Sigmoid colon (tissue), 7 donors: ENCODE results near the gene OXSM. TPM values are rescaled to one million over a fixed set of nuclear protein-coding genes. Genes with fewer than 3 reads are reported as not detected.
A peak's percentile ranks its signal among the peaks of the same experiment; 100 is the strongest.

ENCODE experiments used
- DNase-seq: peaks from one replicate; pipeline ENCODE4 v3.0.0-alpha.2; 2019
- H3K27ac ChIP-seq, 4 donors: fragments of 200-600 bp; sonication (generic); one replicate each; pipeline ENCODE4 v1.5.1; 2016 to 2019; ENCODE audit warnings: mild to moderate bottlenecking in 1 of 4
- H3K27me3 ChIP-seq, 3 donors: fragments of 200-600 bp; sonication (generic); one replicate each; pipeline ENCODE4 v1.5.1; 2019; ENCODE audit warnings: mild to moderate bottlenecking in 1 of 3
- H3K36me3 ChIP-seq, 4 donors: fragments of 200-600 bp; sonication (generic); one replicate each; pipeline ENCODE4 v1.5.1; 2016 to 2019
- H3K4me1 ChIP-seq, 4 donors: fragments of 200-600 bp; sonication (generic); one replicate each; pipeline ENCODE4 v1.5.1; 2017 to 2019
- H3K4me3 ChIP-seq, 4 donors: fragments of 200-600 bp; sonication (generic); one replicate each; pipeline ENCODE4 v1.5.1; 2017 to 2019; ENCODE audit warnings: mild to moderate bottlenecking in 2 of 4, moderate library complexity in 1 of 4
- H3K9me3 ChIP-seq, 4 donors: fragments of 200-600 bp in 3 of 4; sonication (generic) in 3 of 4; one replicate each; pipeline versions ENCODE4 v1.5.1 to v1.6.1; 2013 to 2019
- CTCF ChIP-seq, 4 experiments: fragments of 450-650 bp in 3 of 4; fragments of 200-600 bp in 1 of 4; IDR thresholded peaks; one replicate each; pipeline ENCODE4 v1.5.1; 2016 to 2019; ENCODE audit warnings: antibody characterized with exemption in 4 of 4, mild to moderate bottlenecking in 3 of 4, moderate library complexity in 2 of 4
- EP300 ChIP-seq, 4 donors: sonication (generic); formaldehyde crosslinking; IDR thresholded peaks; one replicate each; pipeline ENCODE4 v1.6.1; 2017; ENCODE audit warnings: antibody characterized with exemption in 4 of 4
- POLR2A ChIP-seq, 2 donors: fragments of 450-650 bp; IDR thresholded peaks; one replicate each; pipeline ENCODE4 v1.6.1; 2016; ENCODE audit warnings: antibody characterized with exemption in 2 of 2, mild to moderate bottlenecking in 2 of 2, moderate library complexity in 2 of 2
- POLR2AphosphoS5 ChIP-seq, 4 donors: sonication (generic); formaldehyde crosslinking; IDR thresholded peaks; one replicate each; pipeline ENCODE4 v1.6.1; 2017; ENCODE audit warnings: antibody characterized with exemption in 4 of 4
- WGBS, 2 donors: extraction: QIAGEN DNeasy Blood & Tissue Kit; methylation state at CpG; one replicate each; pipeline ENCODE4 v1.1.7; 2013; 5-methylcytosine and 5-hydroxymethylcytosine counted together
- intact Hi-C: fragments of 100-400 bp; cut with DNase I; formaldehyde crosslinking; loops from one replicate; pipeline ENCODE4 v1.15.1; 2023
- polyA plus RNA-seq, 3 donors: library from polyadenylated mRNA; stranded (reverse); fragments of 200-250 nt; gene quantifications; one replicate each; pipeline ENCODE4 v1.2.3, GENCODE V29; 2013
- total RNA-seq, 4 donors: library from RNA; depleted of rRNA; stranded (reverse); fragments of >200 nt; gene quantifications; one replicate each; pipeline ENCODE4 v1.1.0, GENCODE V29; 2016
- donor health status: healthy with polysubstance abuse.
- donor health status: Bipolar disorder and iron deficiency.
- donor health status: healthy.

OXSM gene
- total and polyA plus RNA-seq, 7 donors = 4.3 to 29.4 (median 7.8) TPM

- Histone ChIP-seq H3K9me3 (no peaks in the 10 kb centered on the region), H3K4me1 (peaks cover 0 to 36% (median 15%) of the 10 kb centered on the region in 4 donors), H3K27me3 (no peaks in the 10 kb centered on the region), H3K27ac (no peak overlapping the region), H3K4me3 (no peak overlapping the region), H3K36me3 (no peaks in the 10 kb centered on the region)
- TF ChIP-seq POLR2AphosphoS5 (IDR thresholded peaks at IDR 0.05) = no peak
- TF ChIP-seq CTCF (IDR thresholded peaks at IDR 0.05) = no peak
- no peak for TF ChIP-seq EP300 (IDR thresholded peaks at IDR 0.05)
- no peak for TF ChIP-seq POLR2A (IDR thresholded peaks at IDR 0.05)
- intact Hi-C loops = loop anchor here (5.0 kb wide), 1 partner anchor 360 kb away; the partner anchor contains the start of gene RARB
- 22 to 65% methylated on average over 3 of the region's 3 CpGs for WGBS, 2 donors
- DNase-seq = no peak
Measured at GRCh38 chr3:25787689-25788088, 2.2 kb upstream of the OXSM start.

DNA sequence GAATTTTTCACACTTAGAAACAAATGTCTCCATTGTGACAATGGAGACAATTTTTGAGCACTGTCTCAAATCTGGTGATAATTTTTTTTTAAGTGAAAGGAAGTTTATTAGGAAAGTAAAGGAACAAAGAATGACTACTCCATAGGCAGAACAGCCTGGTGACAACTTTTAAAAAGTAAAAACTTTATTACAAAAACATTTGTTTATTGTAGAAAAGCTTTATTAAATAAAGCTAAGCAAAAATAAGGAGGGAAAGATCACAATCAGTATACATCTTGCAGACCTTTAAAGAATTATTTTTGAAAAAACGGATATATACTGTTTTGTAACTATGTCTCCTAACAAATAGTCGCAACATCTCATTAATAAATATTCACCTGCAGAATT is 688 bp upstream of the OXSM start:
- intact Hi-C loops = loop anchor here (5.0 kb wide), 1 partner anchor 362 kb away; the partner anchor contains the start of gene RARB
- H3K36me3 ChIP-seq = peaks cover 0 to 5% (median 0%) of the 10 kb centered on the region in 4 donors
- no peaks in the 10 kb centered on the region for H3K9me3 ChIP-seq
- TF ChIP-seq POLR2AphosphoS5 (IDR thresholded peaks at IDR 0.05) = no peak
- no peaks in the 10 kb centered on the region for H3K27me3 ChIP-seq
- no peak for DNase-seq
- peaks cover 0 to 38% (median 13%) of the 10 kb centered on the region in 4 donors for H3K4me1 ChIP-seq
- H3K4me3 ChIP-seq = peak overlapping the region; percentile 53 to 66 (median 64)
- H3K27ac ChIP-seq = peak overlapping the region; percentile 81 to 89 (median 88)
- 6 to 22% methylated on average over 2 of the region's 2 CpGs for WGBS, 2 donors

GRCh38 chr3:25801786-25802185 is 11.9 kb downstream of the OXSM start:
- Histone ChIP-seq H3K4me3 (no peak overlapping the region), H3K9me3 (no peaks in the 10 kb centered on the region), H3K4me1 (no peaks in the 10 kb centered on the region), H3K27me3 (no peaks in the 10 kb centered on the region), H3K36me3 (no peaks in the 10 kb centered on the region), H3K27ac (no peak overlapping the region)
- no peak for TF ChIP-seq CTCF (IDR thresholded peaks at IDR 0.05)
- no peak for TF ChIP-seq POLR2AphosphoS5 (IDR thresholded peaks at IDR 0.05)
- TF ChIP-seq EP300 (IDR thresholded peaks at IDR 0.05) = no peak
- TF ChIP-seq POLR2A (IDR thresholded peaks at IDR 0.05) = no peak
- DNase-seq = no peak
- intact Hi-C loops = no loop called here
- WGBS, 2 donors = 90 to 95% methylated on average over 3 of the region's 3 CpGs

DNA sequence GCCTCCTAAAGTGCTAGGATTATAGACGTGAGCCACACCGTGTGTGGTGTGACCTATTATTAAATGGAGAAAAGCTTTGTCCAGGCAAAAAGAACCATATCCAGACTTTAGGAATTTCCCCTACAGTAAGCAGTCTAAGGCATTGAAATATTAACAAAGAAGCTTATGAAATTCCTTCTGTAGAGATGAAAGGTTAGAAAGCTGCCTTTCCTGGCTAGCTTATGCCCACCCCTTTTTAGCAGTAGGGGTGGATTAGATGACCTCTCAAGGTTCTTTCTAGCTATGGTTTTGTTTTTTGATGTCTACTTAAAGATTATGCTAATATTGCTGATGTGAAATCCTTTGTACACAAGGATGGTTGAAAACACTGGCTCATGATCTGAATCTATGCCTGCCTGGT is 13.9 kb downstream of the OXSM start:
- H3K4me3 ChIP-seq = no peak overlapping the region
- TF ChIP-seq EP300 (IDR thresholded peaks at IDR 0.05) (no peak), POLR2A (IDR thresholded peaks at IDR 0.05) (no peak), CTCF (IDR thresholded peaks at IDR 0.05) (no peak), POLR2AphosphoS5 (IDR thresholded peaks at IDR 0.05) (no peak)
- 88 to 89% methylated on average over 2 of the region's 2 CpGs for WGBS, 2 donors
- no peaks in the 10 kb centered on the region for H3K4me1 ChIP-seq
- H3K9me3 ChIP-seq = no peaks in the 10 kb centered on the region
- no peak overlapping the region for H3K27ac ChIP-seq
- H3K27me3 ChIP-seq = no peaks in the 10 kb centered on the region
- no peak for DNase-seq
- intact Hi-C loops = no loop called here
- H3K36me3 ChIP-seq = no peaks in the 10 kb centered on the region

- 87 to 92% methylated on average over 1 of the region's 1 CpG for WGBS, 2 donors
- Histone ChIP-seq H3K36me3 (no peaks in the 10 kb centered on the region), H3K9me3 (no peaks in the 10 kb centered on the region), H3K27me3 (no peaks in the 10 kb centered on the region), H3K4me3 (no peak overlapping the region), H3K27ac (no peak overlapping the region), H3K4me1 (no peaks in the 10 kb centered on the region)
- TF ChIP-seq POLR2AphosphoS5 (IDR thresholded peaks at IDR 0.05) (no peak), EP300 (IDR thresholded peaks at IDR 0.05) (no peak), POLR2A (IDR thresholded peaks at IDR 0.05) (no peak), CTCF (IDR thresholded peaks at IDR 0.05) (no peak)
- no peak for DNase-seq
- intact Hi-C loops = no loop called here
Measured at GRCh38 chr3:25804676-25805075, 14.8 kb downstream of the OXSM start.
